Loucy (cell line): ENCODE measurements around the gene TSC22D4.
"Not testable (repeated sequence)": the region's sequence is repeated elsewhere in the genome, so short reads cannot be mapped to it uniquely, and the experiment has no call there.

Experiments
- EZH2phosphoT487 ChIP-seq: fragments of 200-600 bp; IDR thresholded peaks from 2 replicates; pipeline ENCODE4 v1.6.1; 2018; ENCODE audit warnings: antibody characterized with exemption, mild to moderate bottlenecking, moderate library complexity, borderline replicate concordance
- TF ChIP-seq, protein P1 (sequence below): fragments of 200-600 bp; sonication (generic); conservative IDR thresholded peaks from 2 replicates; pipeline ENCODE4 v1.5.1; 2014; ENCODE audit warnings: mild to moderate bottlenecking, antibody characterized with exemption, low read length

GRCh38 chr7:100439244-100439643, 39.8 kb downstream of the TSC22D4 start:
- TF ChIP-seq, protein P1, sequence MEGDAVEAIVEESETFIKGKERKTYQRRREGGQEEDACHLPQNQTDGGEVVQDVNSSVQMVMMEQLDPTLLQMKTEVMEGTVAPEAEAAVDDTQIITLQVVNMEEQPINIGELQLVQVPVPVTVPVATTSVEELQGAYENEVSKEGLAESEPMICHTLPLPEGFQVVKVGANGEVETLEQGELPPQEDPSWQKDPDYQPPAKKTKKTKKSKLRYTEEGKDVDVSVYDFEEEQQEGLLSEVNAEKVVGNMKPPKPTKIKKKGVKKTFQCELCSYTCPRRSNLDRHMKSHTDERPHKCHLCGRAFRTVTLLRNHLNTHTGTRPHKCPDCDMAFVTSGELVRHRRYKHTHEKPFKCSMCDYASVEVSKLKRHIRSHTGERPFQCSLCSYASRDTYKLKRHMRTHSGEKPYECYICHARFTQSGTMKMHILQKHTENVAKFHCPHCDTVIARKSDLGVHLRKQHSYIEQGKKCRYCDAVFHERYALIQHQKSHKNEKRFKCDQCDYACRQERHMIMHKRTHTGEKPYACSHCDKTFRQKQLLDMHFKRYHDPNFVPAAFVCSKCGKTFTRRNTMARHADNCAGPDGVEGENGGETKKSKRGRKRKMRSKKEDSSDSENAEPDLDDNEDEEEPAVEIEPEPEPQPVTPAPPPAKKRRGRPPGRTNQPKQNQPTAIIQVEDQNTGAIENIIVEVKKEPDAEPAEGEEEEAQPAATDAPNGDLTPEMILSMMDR: not testable (repeated sequence)
- not testable (repeated sequence) for TF ChIP-seq EZH2phosphoT487
